MM.1S (cell line): ENCODE measurements around the gene ST6GALNAC4.
A peak's percentile ranks its signal among the peaks of the same experiment; 100 is the strongest.

Experiments used
- DNase-seq: peaks from one replicate; pipeline ENCODE4 v3.0.0-alpha.2; 2015
- H2AFZ ChIP-seq: fragments of 300-600 bp; sonication (generic); 2 replicates; pipeline ENCODE4 v1.6.0; 2016; ENCODE audit warnings: antibody characterized with exemption, low read length
- H3F3A ChIP-seq: fragments of 300-600 bp; sonication (generic); 2 replicates; pipeline ENCODE4 v1.6.1; 2016; ENCODE audit warnings: mild to moderate bottlenecking, antibody characterized with exemption, low read length, moderate library complexity, mixed read lengths; ENCODE audit not compliant: insufficient read depth
- H3K27ac ChIP-seq: fragments of 300-600 bp; sonication (generic); 2 replicates; pipeline ENCODE4 v1.5.1; 2016; ENCODE audit warnings: mild to moderate bottlenecking, low read length
- H3K27me3 ChIP-seq: fragments of 300-600 bp; sonication (generic); replicated peaks from 2 replicates; pipeline ENCODE4 v1.6.0; 2016; ENCODE audit warnings: low read length; ENCODE audit not compliant: insufficient read depth
- H3K36me3 ChIP-seq: fragments of 300-600 bp; sonication (generic); replicated peaks from 2 replicates; pipeline ENCODE4 v1.6.1; 2016; ENCODE audit warnings: mild to moderate bottlenecking, low read length, mixed read lengths; ENCODE audit not compliant: insufficient read depth
- H3K4me1 ChIP-seq: fragments of 300-600 bp; sonication (generic); 2 replicates; pipeline ENCODE4 v1.6.1; 2016; ENCODE audit warnings: low read length, mixed read lengths
- H3K4me2 ChIP-seq: fragments of 300-600 bp; sonication (generic); 2 replicates; pipeline ENCODE4 v1.6.0; 2016; ENCODE audit warnings: low read depth, low read length
- H3K4me3 ChIP-seq: fragments of 300-600 bp; sonication (generic); 2 replicates; pipeline ENCODE4 v1.5.1; 2016; ENCODE audit warnings: low read length, mixed read lengths
- H3K79me2 ChIP-seq: fragments of 300-600 bp; sonication (generic); 2 replicates; pipeline ENCODE4 v1.6.1; 2016; ENCODE audit warnings: mixed run types, low read length, mixed read lengths
- H3K9ac ChIP-seq: fragments of 300-600 bp; sonication (generic); 2 replicates; pipeline ENCODE4 v1.6.1; 2016; ENCODE audit warnings: low read length, mixed read lengths
- H3K9me2 ChIP-seq: fragments of 300-600 bp; sonication (generic); replicated peaks from 2 replicates; pipeline ENCODE4 v1.6.1; 2016; ENCODE audit warnings: mild to moderate bottlenecking, low read length, mixed read lengths; ENCODE audit not compliant: insufficient read depth
- H3K9me3 ChIP-seq: fragments of 300-600 bp; sonication (generic); replicated peaks from 2 replicates; pipeline ENCODE4 v1.6.1; 2016; ENCODE audit warnings: mild to moderate bottlenecking, low read length, mixed read lengths; ENCODE audit not compliant: insufficient read depth
- H4K20me1 ChIP-seq: fragments of 300-600 bp; sonication (generic); 2 replicates; pipeline ENCODE4 v1.6.1; 2016; ENCODE audit warnings: mild to moderate bottlenecking, low read length, moderate library complexity, mixed read lengths; ENCODE audit not compliant: insufficient read depth
- CTCF ChIP-seq: fragments of 300-600 bp; sonication (generic); IDR thresholded peaks from 2 replicates; pipeline ENCODE4 v1.5.1; 2016; ENCODE audit warnings: antibody characterized with exemption, low read length, mixed read lengths
- EZH2 ChIP-seq: fragments of 300-600 bp; sonication (generic); optimal IDR thresholded peaks from 2 replicates; pipeline ENCODE3; 2017; ENCODE audit warnings: low read depth, mild to moderate bottlenecking, antibody characterized with exemption, low read length, mixed read lengths
- EZH2phosphoT487 ChIP-seq: fragments of 300-600 bp; sonication (generic); IDR thresholded peaks from 2 replicates; pipeline ENCODE4 v1.6.1; 2018; ENCODE audit warnings: antibody characterized with exemption, low read length

The ST6GALNAC4 gene

DNA sequence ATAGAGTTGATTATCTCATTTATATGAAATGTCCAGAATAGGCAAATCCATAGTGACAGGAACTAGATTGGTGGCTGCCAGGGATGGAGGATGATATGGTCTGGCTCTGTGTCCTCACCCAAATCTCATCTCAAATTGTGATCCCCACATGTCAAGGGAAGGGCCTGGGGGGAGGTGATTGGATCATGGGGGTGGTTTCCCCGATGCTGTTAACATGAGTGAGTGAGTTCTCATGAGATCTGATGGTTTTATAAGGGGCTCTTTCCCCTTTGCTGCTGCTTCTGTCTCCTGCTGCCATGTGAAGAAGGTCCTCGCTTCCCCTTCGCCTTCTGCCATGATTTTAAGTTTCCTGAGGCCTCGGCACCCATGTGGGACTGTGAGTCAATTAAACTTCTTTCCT, 42.6 kb upstream of the ST6GALNAC4 start:
- peaks cover 94% of the 10 kb centered on the region for H3K79me2 ChIP-seq
- no peak overlapping the region for H3K9ac ChIP-seq
- H3K27ac ChIP-seq, result no peak overlapping the region
- no peak for TF ChIP-seq CTCF
- no peak for TF ChIP-seq EZH2
- TF ChIP-seq EZH2phosphoT487, result no peak
- no peak overlapping the region for H3K4me3 ChIP-seq
- H3K4me1 ChIP-seq, result peaks cover 13% of the 10 kb centered on the region
- no peak overlapping the region for H2AFZ ChIP-seq
- no peak overlapping the region for H3K4me2 ChIP-seq
- no peaks in the 10 kb centered on the region for H3K36me3 ChIP-seq
- DNase-seq, result no peak
- no peaks in the 10 kb centered on the region for H3K9me3 ChIP-seq
- no peaks in the 10 kb centered on the region for H3K27me3 ChIP-seq
- peaks cover 8% of the 10 kb centered on the region for H3F3A ChIP-seq
- H4K20me1 ChIP-seq, result no peaks in the 10 kb centered on the region
- H3K9me2 ChIP-seq, result no peaks in the 10 kb centered on the region

GRCh38 chr9:127958728-127959127, 41.9 kb upstream of the ST6GALNAC4 start:
- Histone ChIP-seq H3K79me2 (peaks cover 94% of the 10 kb centered on the region), H3K9me2 (no peaks in the 10 kb centered on the region)

DNA sequence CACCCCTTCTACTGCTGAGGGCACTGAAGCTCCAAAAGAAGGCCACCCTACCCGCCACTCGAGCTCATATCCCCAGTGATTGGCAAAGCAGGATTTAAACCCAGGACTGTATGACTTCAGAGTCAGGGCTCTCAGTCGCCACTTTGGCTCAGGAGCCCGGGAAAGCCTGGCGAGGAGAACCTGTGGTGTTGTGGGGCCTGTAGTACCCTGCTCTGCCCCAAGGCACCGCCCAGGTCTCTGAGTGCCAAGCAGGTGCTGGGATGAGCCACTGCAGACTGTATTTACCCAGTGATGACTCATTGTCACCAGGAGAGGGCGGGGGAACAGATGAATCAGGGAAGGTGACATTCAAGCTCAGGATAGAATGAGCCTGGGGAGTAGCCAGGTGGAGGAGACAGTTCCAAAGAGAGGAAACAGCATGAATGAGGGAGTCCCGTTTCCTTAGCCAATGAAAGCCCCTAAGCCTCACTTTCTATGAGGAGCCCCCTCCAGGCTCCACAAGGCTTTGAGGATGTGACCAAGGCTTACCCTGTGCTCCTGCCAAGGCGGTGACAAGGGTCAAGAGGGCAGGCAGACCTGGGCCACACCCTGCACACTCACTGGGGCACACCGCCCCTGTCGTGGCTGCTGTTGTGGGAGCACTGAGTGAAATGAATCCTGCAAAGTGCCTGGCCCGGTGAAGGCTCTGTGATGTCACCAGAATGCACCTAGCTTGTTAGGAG, 38.6 kb upstream of the ST6GALNAC4 start:
- Histone ChIP-seq H3K9me2 (no peaks in the 10 kb centered on the region), H3K79me2 (peaks cover 79% of the 10 kb centered on the region), H3K4me1 (peaks cover 13% of the 10 kb centered on the region), H3K36me3 (no peaks in the 10 kb centered on the region), H2AFZ (no peak overlapping the region), H3K4me3 (no peak overlapping the region), H3K9me3 (no peaks in the 10 kb centered on the region), H3K9ac (peak overlapping the region; percentile 14; the same call in 1 of the 2 replicates), H3K4me2 (peak overlapping the region; percentile 49), H3F3A (peaks cover 8% of the 10 kb centered on the region), H3K27me3 (no peaks in the 10 kb centered on the region), H4K20me1 (no peaks in the 10 kb centered on the region), H3K27ac (peak overlapping the region; percentile 43; the same call in 1 of the 2 replicates)
- TF ChIP-seq EZH2, result no peak
- peak; percentile 82 for TF ChIP-seq CTCF
- peak; percentile 86 for DNase-seq

More at GRCh38 chr9:127958728-127959127, 41.9 kb upstream of the ST6GALNAC4 start:
- H3K27me3 ChIP-seq, result no peaks in the 10 kb centered on the region
- H3K4me1 ChIP-seq, result peaks cover 13% of the 10 kb centered on the region
- TF ChIP-seq EZH2 (no peak), EZH2phosphoT487 (no peak), CTCF (no peak)
- H3K4me2 ChIP-seq, result no peak overlapping the region
- DNase-seq, result no peak
- peaks cover 8% of the 10 kb centered on the region for H3F3A ChIP-seq
- no peak overlapping the region for H3K4me3 ChIP-seq
- H2AFZ ChIP-seq, result no peak overlapping the region
- no peaks in the 10 kb centered on the region for H3K9me3 ChIP-seq
- no peak overlapping the region for H3K27ac ChIP-seq
- H3K36me3 ChIP-seq, result no peaks in the 10 kb centered on the region
- no peak overlapping the region for H3K9ac ChIP-seq
- H4K20me1 ChIP-seq, result no peaks in the 10 kb centered on the region
